GM12875 (cell line): ENCODE results near the gene TMPRSS13.

Source experiments
- H3K4me3 ChIP-seq: one replicate; pipeline ENCODE4 v1.5.1; 2011; ENCODE audit warnings: low read depth, low read length, control low read depth
- TF ChIP-seq, protein P1 (sequence below): IDR thresholded peaks from 2 replicates; pipeline ENCODE4 v1.5.1; 2011; ENCODE audit warnings: low read depth, mild to moderate bottlenecking, control low read depth, inconsistent platforms, low read length, moderate library complexity, borderline replicate concordance; ENCODE audit not compliant: insufficient read depth

TMPRSS13 gene

DNA sequence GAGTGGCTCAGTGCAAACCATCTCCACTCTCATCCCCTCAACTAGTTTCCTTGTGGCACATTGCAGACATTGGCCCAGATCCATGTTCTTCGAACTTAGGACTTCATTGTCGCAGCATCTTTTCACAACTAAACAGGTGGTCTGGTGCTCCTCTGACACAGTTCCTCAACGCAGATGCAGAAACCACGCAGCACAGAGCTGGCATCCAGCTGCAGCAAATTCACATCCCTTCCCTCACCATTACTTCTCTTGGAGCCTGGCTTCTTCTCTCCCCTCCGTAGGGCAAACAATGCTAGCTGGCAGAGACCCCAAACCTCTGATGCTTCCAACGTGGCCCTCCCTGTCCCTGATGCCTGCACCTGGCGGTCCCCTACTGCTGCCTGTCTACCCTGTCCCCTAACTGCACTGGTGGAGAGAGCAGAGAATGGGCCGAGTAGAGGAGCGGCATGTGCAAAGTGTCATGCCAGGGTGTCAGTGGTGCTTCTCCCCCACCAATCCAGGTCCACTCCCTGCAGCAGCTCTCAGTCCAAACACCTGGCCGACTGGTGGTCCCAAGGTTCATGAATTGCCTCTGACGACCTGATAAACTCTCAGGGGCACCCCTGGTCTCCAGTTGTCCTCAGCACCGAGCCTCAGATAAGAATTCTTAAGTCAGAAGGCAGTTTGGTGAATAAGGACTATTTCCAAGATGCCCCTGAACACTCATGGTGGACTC is 18.1 kb downstream of the TMPRSS13 start:
- TF ChIP-seq, protein P1, sequence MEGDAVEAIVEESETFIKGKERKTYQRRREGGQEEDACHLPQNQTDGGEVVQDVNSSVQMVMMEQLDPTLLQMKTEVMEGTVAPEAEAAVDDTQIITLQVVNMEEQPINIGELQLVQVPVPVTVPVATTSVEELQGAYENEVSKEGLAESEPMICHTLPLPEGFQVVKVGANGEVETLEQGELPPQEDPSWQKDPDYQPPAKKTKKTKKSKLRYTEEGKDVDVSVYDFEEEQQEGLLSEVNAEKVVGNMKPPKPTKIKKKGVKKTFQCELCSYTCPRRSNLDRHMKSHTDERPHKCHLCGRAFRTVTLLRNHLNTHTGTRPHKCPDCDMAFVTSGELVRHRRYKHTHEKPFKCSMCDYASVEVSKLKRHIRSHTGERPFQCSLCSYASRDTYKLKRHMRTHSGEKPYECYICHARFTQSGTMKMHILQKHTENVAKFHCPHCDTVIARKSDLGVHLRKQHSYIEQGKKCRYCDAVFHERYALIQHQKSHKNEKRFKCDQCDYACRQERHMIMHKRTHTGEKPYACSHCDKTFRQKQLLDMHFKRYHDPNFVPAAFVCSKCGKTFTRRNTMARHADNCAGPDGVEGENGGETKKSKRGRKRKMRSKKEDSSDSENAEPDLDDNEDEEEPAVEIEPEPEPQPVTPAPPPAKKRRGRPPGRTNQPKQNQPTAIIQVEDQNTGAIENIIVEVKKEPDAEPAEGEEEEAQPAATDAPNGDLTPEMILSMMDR = no peak
- no peak overlapping the region for H3K4me3 ChIP-seq

- TF ChIP-seq, protein P1 = no peak
- no peak overlapping the region for H3K4me3 ChIP-seq
These were observed 18.7 kb downstream of the TMPRSS13 start for GRCh38 chr11:117910525-117910924.

DNA sequence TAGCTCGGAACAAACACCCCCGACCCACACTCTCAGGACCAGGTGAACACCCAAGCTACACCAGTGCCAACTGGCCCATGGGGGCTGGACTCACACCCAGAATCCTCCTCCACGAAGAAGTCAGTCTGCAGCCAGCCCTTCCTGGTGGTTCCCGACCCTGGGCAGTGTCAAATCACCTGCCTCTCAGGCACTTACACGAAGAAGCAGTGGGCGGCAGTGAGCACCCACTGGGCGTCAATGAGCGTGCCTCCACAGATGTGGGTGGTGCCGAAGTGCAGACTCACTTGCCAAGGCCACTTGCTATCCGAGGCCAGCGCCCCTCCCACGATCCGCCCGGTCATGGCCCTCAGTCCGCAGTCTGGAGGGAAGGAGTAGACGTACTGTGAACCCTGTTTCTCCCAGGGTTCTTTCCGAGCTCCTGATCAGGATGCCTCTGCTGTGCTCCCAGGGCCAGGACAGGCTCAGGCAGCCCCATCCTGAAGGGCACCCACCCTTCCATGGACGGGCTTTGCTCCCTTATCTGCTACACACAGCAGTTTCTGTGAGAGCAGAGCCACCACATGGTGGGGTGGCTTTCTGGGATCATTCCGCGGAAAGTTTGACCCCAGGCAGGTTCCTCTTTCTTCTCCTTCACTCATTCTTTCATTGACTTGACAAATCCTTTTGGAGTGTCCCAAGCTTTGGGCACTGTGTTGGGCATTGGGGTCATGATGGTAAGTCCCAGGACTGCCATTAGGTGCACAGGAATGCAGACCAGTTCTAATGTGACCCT is 19.4 kb downstream of the TMPRSS13 start:
- TF ChIP-seq, protein P1 = no peak
- no peak overlapping the region for H3K4me3 ChIP-seq

DNA sequence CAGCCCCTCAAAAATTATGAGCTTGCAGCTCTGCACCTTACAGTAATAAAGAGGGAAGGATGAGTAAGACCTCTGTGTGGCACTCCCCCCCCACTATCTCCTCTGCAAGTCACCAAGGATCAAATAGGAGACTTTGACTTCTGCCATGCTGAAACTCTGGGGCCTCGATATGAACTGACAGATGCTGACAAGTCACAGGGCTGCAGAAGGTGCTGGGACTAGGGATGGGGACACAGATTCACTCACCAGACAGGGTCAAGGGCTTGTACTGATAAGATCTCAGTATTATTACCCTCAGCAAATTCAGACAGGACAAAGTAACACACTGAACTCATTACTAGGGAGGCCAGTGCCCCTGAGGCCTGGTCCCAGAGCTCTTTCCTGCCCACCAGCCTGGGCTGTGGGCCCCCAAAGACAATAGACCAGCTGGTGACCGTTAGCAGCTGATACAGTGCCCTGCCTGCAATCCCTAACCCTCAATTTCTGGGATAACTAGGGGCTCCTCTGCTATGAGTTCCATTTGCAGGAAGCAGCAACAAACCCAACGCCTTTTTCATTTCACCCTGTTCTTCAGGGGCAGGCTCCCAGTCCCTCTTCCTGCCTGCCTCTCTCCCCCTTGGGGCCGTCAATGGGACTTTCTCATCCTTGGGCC is 20.1 kb downstream of the TMPRSS13 start:
- TF ChIP-seq, protein P1 = no peak
- no peak overlapping the region for H3K4me3 ChIP-seq

GRCh38 chr11:117908109-117908895 is 20.9 kb downstream of the TMPRSS13 start:
- no peak overlapping the region for H3K4me3 ChIP-seq
- TF ChIP-seq, protein P1 = no peak

- no peak overlapping the region for H3K4me3 ChIP-seq
- TF ChIP-seq, protein P1 = no peak
These were observed 21.7 kb downstream of the TMPRSS13 start for GRCh38 chr11:117907276-117908108.
